HepG2 (cell line): ENCODE measurements around the gene CIAO3. TPM values are rescaled to one million over a fixed set of nuclear protein-coding genes. Genes with fewer than 3 reads are reported as not detected.

Experiments used
- BATF2 ChIP-seq: sonication (generic); formaldehyde crosslinking; IDR thresholded peaks from 2 replicates; pipeline ENCODE4 v1.8.0; 2022; ENCODE audit warnings: mild to moderate bottlenecking, missing genetic modification reagents, moderate library complexity
- HBP1 ChIP-seq: IDR thresholded peaks from 2 replicates; pipeline ENCODE4 v1.6.1; 2016; ENCODE audit warnings: low read depth, control low read depth
- HDAC6 ChIP-seq: fragments of 200-600 bp; sonication (generic); IDR thresholded peaks from 2 replicates; pipeline ENCODE4 v1.7.0; 2017; ENCODE audit warnings: mild to moderate bottlenecking, antibody characterized with exemption, low read length, low read depth
- NRL ChIP-seq: sonication (generic); formaldehyde crosslinking; IDR thresholded peaks from 2 replicates; pipeline ENCODE4 v1.5.0; 2020; ENCODE audit warnings: missing genetic modification reagents, mild to moderate bottlenecking, moderate library complexity, borderline replicate concordance
- POGK ChIP-seq: sonication (generic); formaldehyde crosslinking; conservative IDR thresholded peaks from 2 replicates; pipeline ENCODE4 v1.8.0; 2022; ENCODE audit warnings: mild to moderate bottlenecking, moderate library complexity, missing genetic modification reagents
- TAF15 ChIP-seq: fragments of 200-400 bp; formaldehyde crosslinking; IDR thresholded peaks from one replicate; pipeline ENCODE4 v1.6.1; 2018; ENCODE audit warnings: mild to moderate bottlenecking, low read depth, low read length; ENCODE audit not compliant: poor library complexity, severe bottlenecking
- XBP1 ChIP-seq: sonication (generic); formaldehyde crosslinking; IDR thresholded peaks from 2 replicates; pipeline ENCODE4 v1.5.0; 2020; ENCODE audit warnings: missing genetic modification reagents
- ZBTB38 ChIP-seq: sonication (generic); formaldehyde crosslinking; IDR thresholded peaks from 2 replicates; pipeline ENCODE4 v1.5.1; 2020; ENCODE audit warnings: mild to moderate bottlenecking, missing genetic modification reagents
- ZBTB8A ChIP-seq: sonication (generic); formaldehyde crosslinking; IDR thresholded peaks from 2 replicates; pipeline ENCODE4 v1.4.0; 2020; ENCODE audit warnings: mild to moderate bottlenecking, low read depth, missing genetic modification reagents, borderline replicate concordance
- ZEB1 ChIP-seq: IDR thresholded peaks from 2 replicates; pipeline ENCODE4 v1.6.1; 2012; ENCODE audit warnings: mild to moderate bottlenecking, low read depth, inconsistent platforms; ENCODE audit not compliant: insufficient replicate concordance
- ZFY ChIP-seq: sonication (generic); formaldehyde crosslinking; IDR thresholded peaks from 2 replicates; pipeline ENCODE4 v1.4.0; 2020; ENCODE audit warnings: missing genetic modification reagents
- ZNF20 ChIP-seq: sonication (generic); formaldehyde crosslinking; IDR thresholded peaks from 2 replicates; pipeline ENCODE4 v1.4.0; 2020; ENCODE audit warnings: mild to moderate bottlenecking, moderate library complexity, missing genetic modification reagents
- ZNF225 ChIP-seq: sonication (generic); formaldehyde crosslinking; IDR thresholded peaks from 2 replicates; pipeline ENCODE4 v1.4.0; 2020; ENCODE audit warnings: mild to moderate bottlenecking, missing genetic modification reagents
- ZNF280B ChIP-seq: sonication (generic); formaldehyde crosslinking; IDR thresholded peaks from 2 replicates; pipeline ENCODE4 v1.5.0; 2020; ENCODE audit warnings: missing genetic modification reagents, mild to moderate bottlenecking, borderline replicate concordance
- ZNF33A ChIP-seq: sonication (generic); formaldehyde crosslinking; IDR thresholded peaks from 2 replicates; pipeline ENCODE4 v1.5.1; 2020; ENCODE audit warnings: missing genetic modification reagents, mild to moderate bottlenecking, moderate library complexity, borderline replicate concordance
- ZNF646 ChIP-seq: sonication (generic); formaldehyde crosslinking; IDR thresholded peaks from 2 replicates; pipeline ENCODE4 v1.9.0; 2021; ENCODE audit warnings: mild to moderate bottlenecking, missing genetic modification reagents
- polyA plus RNA-seq, 8 experiments: library from polyadenylated mRNA; depleted of rRNA in 3 of 8; stranded (reverse) in 7 of 8; unstranded in 1 of 8; fragments of >200 nt; fragmentation: Illumina TruSeq in 4 of 8; extraction: Trizol in 4 of 8; gene quantifications; 2 replicates each; pipeline versions ENCODE4 v1.2.1 to v1.2.3, GENCODE V29; 2011 to 2016; ENCODE audit warnings: low read depth in 4 of 8, missing spikeins in 1 of 8, mixed read lengths in 1 of 8; ENCODE audit not compliant: insufficient read depth in 1 of 8
- total RNA-seq, 5 experiments: library from RNA; depleted of rRNA; stranded (reverse); fragments of >200 nt; fragmentation: Illumina TruSeq; extraction: Trizol; gene quantifications; 2 replicates each; pipeline ENCODE4 v1.2.3, GENCODE V29; 2016; ENCODE audit warnings: low read depth in 1 of 5

CIAO3 gene
- total and polyA plus RNA-seq, 2 of the 13 experiments (the other 11 are each of a cell fraction or from before 2014, with no cell fraction given) = 21.7 to 25.0 TPM

- TF ChIP-seq ZNF646 (CRISPR knock-in tag) (no peak), ZNF225 (CRISPR knock-in tag) (no peak; the same call in 1 of the 2 replicates), ZEB1 (peak; percentile 98), ZBTB38 (CRISPR knock-in tag) (peak; percentile 86), XBP1 (CRISPR knock-in tag) (no peak), ZNF33A (CRISPR knock-in tag) (no peak), ZBTB8A (no peak), HDAC6 (no peak), ZFY (CRISPR knock-in tag) (peak; percentile 94), HBP1 (peak; percentile 91; the same call in 1 of the 2 replicates), NRL (CRISPR knock-in tag) (0 out of 2 replicates have a peak, but pooled peaks have one; percentile 36), POGK (peak; percentile 96; the same call in 1 of the 2 replicates), TAF15 (no peak), BATF2 (CRISPR knock-in tag) (peak; percentile 43; the same call in 1 of the 2 replicates), ZNF20 (CRISPR knock-in tag) (no peak), ZNF280B (0 out of 2 replicates have a peak, but pooled peaks have one; percentile 22)
Measured at GRCh38 chr16:740764-741505, at the start of gene CIAO3 (continued).
